Prostate gland (tissue), 2 donors: ENCODE measurements around the gene TET2.

ENCODE experiments used
- POLR2A ChIP-seq: fragments of 450-650 bp; IDR thresholded peaks from one replicate; pipeline ENCODE4 v1.6.1; 2016; ENCODE audit warnings: antibody characterized with exemption, mild to moderate bottlenecking
- TF ChIP-seq, protein P1 (sequence below), 4 experiments: fragments of 200-600 bp in 2 of 4; fragments of 450-650 bp in 2 of 4; sonication (generic) in 2 of 4; IDR thresholded peaks; 1 replicate in 3 of 4; 2 replicates in 1 of 4; pipeline ENCODE4 v1.5.1; 2016 to 2019; ENCODE audit warnings: antibody characterized with exemption in 4 of 4, mild to moderate bottlenecking in 2 of 4, moderate library complexity in 2 of 4

- TF ChIP-seq, protein P1, sequence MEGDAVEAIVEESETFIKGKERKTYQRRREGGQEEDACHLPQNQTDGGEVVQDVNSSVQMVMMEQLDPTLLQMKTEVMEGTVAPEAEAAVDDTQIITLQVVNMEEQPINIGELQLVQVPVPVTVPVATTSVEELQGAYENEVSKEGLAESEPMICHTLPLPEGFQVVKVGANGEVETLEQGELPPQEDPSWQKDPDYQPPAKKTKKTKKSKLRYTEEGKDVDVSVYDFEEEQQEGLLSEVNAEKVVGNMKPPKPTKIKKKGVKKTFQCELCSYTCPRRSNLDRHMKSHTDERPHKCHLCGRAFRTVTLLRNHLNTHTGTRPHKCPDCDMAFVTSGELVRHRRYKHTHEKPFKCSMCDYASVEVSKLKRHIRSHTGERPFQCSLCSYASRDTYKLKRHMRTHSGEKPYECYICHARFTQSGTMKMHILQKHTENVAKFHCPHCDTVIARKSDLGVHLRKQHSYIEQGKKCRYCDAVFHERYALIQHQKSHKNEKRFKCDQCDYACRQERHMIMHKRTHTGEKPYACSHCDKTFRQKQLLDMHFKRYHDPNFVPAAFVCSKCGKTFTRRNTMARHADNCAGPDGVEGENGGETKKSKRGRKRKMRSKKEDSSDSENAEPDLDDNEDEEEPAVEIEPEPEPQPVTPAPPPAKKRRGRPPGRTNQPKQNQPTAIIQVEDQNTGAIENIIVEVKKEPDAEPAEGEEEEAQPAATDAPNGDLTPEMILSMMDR (IDR thresholded peaks at IDR 0.05) = no peak
- TF ChIP-seq POLR2A = no peak
These were observed 17.2 kb upstream of the TET2 start for GRCh38 chr4:105129286-105130040.
